OCI-LY7 (cell line): ENCODE measurements around the gene ADM5.

Experiments
- CTCF ChIP-seq: fragments of 200-600 bp; sonication (generic); conservative IDR thresholded peaks from 2 replicates; pipeline ENCODE4 v1.5.1; 2014; ENCODE audit warnings: mild to moderate bottlenecking, antibody characterized with exemption, low read length, moderate library complexity, mixed read lengths
- EZH2phosphoT487 ChIP-seq: fragments of 200-600 bp; sonication (generic); IDR thresholded peaks from 2 replicates; pipeline ENCODE4 v1.6.1; 2018; ENCODE audit warnings: low read depth, borderline replicate concordance, mild to moderate bottlenecking, mixed run types, antibody characterized with exemption, low read length, moderate library complexity, mixed read lengths

GRCh38 chr19:49692147-49692506 lies 2.7 kb downstream of the ADM5 start:
- TF ChIP-seq CTCF: no peak
- no peak for TF ChIP-seq EZH2phosphoT487
